NB4 (cell line): ENCODE results near the gene PHGDH.

Experiments
- DNase-seq: peaks from one replicate; pipeline ENCODE4 v3.0.0; 2010; ENCODE audit warnings: low read depth
- H3K4me3 ChIP-seq: one replicate; pipeline ENCODE4 v1.5.1; 2011; ENCODE audit warnings: mild to moderate bottlenecking, low read depth, low read length, moderate library complexity
- MYC ChIP-seq: IDR thresholded peaks from 2 replicates; pipeline ENCODE4 v1.6.1; 2011; ENCODE audit warnings: low read depth, low read length
- POLR2A ChIP-seq: IDR thresholded peaks from 2 replicates; pipeline ENCODE4 v1.6.1; 2011; ENCODE audit warnings: mild to moderate bottlenecking; ENCODE audit not compliant: insufficient read length; ENCODE audit errors: extremely low read depth
- TF ChIP-seq, protein P1 (sequence below): IDR thresholded peaks from one replicate; pipeline ENCODE4 v1.5.1; 2012; ENCODE audit warnings: low read depth, low read length
- TF ChIP-seq, protein P2 (sequence below): IDR thresholded peaks from 2 replicates; pipeline ENCODE4 v1.6.1; 2011; ENCODE audit warnings: low read depth, low read length

PHGDH gene

DNA sequence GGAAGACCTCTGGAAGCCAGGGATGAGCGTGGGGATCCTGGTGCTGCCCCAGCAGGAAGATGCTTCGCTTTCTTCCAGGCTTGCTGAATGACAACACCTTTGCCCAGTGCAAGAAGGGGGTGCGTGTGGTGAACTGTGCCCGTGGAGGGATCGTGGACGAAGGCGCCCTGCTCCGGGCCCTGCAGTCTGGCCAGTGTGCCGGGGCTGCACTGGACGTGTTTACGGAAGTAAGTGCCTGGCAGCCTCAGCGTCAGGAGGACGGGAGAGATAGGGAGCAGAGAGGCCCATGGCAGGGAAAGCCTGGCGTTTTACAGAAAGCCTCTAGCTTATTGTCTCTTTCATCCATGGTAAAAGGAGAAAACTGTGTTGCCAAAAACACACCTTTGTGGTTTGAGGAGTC, 23.5 kb downstream of the PHGDH start:
- TF ChIP-seq, protein P1, sequence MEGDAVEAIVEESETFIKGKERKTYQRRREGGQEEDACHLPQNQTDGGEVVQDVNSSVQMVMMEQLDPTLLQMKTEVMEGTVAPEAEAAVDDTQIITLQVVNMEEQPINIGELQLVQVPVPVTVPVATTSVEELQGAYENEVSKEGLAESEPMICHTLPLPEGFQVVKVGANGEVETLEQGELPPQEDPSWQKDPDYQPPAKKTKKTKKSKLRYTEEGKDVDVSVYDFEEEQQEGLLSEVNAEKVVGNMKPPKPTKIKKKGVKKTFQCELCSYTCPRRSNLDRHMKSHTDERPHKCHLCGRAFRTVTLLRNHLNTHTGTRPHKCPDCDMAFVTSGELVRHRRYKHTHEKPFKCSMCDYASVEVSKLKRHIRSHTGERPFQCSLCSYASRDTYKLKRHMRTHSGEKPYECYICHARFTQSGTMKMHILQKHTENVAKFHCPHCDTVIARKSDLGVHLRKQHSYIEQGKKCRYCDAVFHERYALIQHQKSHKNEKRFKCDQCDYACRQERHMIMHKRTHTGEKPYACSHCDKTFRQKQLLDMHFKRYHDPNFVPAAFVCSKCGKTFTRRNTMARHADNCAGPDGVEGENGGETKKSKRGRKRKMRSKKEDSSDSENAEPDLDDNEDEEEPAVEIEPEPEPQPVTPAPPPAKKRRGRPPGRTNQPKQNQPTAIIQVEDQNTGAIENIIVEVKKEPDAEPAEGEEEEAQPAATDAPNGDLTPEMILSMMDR = no peak
- TF ChIP-seq POLR2A = no peak
- TF ChIP-seq, protein P2, sequence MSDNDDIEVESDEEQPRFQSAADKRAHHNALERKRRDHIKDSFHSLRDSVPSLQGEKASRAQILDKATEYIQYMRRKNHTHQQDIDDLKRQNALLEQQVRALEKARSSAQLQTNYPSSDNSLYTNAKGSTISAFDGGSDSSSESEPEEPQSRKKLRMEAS = no peak
- TF ChIP-seq MYC = no peak
- DNase-seq = no peak
- no peak overlapping the region for H3K4me3 ChIP-seq

DNA sequence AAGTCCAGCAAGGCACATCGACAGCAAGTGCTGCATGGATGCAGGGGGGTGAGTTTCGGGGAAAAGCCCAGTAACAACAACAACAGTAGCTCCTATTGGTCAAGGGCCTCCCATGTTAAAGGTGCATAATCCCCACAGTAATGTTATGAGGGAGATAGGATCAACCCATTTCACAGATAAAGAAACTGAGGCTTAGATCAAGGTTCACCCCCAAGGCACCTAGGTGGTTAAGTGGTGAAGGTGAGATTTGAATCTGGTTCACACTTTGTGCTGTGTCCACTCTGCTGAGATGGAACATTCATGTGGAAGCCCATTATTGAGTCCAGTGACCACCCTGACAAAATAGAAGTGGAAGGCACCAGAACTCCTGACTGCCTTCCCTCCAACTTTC, 24.9 kb downstream of the PHGDH start:
- no peak for DNase-seq
- H3K4me3 ChIP-seq = no peak overlapping the region
- TF ChIP-seq MYC (no peak), POLR2A (no peak)
- TF ChIP-seq, protein P2 = no peak
- TF ChIP-seq, protein P1 = no peak

DNA sequence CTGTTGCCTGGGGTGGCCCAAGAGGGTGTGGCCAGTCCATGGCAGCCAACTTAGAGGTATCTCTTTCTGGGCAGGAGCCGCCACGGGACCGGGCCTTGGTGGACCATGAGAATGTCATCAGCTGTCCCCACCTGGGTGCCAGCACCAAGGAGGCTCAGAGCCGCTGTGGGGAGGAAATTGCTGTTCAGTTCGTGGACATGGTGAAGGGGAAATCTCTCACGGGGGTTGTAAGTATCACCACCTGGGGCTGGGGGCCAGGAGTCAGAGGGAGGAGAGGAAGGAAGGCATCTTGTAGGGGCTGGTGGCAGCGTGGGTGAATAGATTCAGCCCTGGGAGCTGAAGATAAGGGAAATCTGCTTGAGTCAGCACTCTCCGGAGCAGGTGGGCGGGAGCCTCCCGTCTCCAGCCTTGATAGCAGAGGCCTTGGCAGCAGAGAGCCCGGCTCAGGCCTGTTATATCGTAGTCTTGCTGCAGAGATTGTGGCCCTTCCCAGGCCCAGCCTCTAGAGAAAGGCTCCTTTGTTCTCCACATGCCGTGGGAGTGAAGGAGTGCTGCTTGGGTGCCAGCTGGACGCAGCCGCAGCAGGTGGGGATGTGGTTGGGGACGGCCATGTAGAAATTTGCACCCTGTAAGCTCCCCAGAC, 25.4 kb downstream of the PHGDH start:
- no peak overlapping the region for H3K4me3 ChIP-seq
- TF ChIP-seq, protein P1 = no peak
- TF ChIP-seq POLR2A (no peak), MYC (no peak)
- TF ChIP-seq, protein P2 = no peak
- DNase-seq = no peak

DNA sequence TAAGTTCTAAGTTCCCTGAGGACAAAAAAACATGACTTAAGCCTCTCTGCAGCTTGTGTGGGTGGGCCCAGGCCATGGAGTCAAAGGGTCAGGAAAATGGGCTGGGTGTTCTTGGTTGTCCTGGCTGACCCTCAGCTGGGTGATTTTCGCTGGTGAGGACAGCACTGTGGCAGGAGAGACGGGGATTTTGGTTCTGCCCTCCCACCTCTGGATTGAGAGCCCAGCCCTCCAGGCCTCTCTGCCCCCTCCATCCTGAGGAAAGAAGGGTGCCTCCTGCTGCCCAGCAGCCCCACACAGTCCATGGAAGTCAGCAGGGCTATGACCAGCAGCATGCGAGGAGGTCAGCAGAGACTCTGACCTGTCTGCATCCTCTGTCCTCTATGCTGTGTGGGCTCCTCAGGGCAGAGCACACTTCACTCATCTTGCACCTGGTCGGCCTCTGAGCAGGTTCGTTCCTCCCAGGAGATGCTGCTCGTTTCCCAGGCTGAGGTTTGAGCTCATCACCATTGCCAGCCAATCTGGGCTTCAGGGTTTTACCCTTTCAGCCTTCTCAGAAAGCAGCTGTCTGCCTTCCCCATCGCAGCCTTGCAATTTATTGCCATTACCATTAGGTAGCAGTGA, 26.5 kb downstream of the PHGDH start:
- no peak for DNase-seq
- no peak for TF ChIP-seq MYC
- TF ChIP-seq, protein P2 = no peak
- TF ChIP-seq POLR2A = no peak
- TF ChIP-seq, protein P1 = no peak
- no peak overlapping the region for H3K4me3 ChIP-seq

DNA sequence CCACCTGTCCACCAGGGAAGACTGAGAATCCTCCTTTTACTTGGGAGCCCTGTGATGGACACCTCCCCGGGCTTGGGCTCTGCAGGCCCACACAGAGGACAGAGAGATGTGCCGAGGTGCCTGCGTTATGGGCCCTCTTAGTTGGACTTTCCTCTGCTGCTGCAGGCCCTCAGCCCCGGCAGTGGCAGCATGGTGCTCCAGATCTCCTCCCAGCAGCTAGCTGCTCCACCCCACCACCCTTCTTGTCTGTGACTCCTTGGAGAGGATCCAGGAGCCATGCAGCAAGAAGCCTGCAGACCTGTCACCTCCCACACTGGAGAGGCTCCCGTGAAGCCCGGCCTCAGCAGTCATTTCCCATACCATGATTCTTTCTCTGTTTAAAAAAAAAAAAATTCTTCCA, 27.4 kb downstream of the PHGDH start:
- TF ChIP-seq, protein P1 = no peak
- TF ChIP-seq MYC (no peak), POLR2A (no peak)
- TF ChIP-seq, protein P2 = no peak
- no peak overlapping the region for H3K4me3 ChIP-seq
- DNase-seq = no peak

DNA sequence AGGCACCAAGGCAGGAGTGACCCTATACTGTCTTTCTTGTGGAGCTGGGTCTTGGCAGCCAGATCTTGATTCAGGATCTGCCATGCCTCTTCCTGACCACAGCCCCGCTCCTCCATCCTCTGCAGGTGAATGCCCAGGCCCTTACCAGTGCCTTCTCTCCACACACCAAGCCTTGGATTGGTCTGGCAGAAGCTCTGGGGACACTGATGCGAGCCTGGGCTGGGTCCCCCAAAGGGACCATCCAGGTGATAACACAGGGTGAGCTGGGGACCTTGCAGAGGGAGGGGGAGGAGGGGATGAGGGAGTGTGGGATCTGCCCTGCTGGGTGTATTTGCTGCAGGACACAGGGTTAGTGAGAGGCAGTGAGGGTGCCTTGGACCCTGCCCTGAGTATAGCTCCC, 28.5 kb downstream of the PHGDH start:
- no peak for DNase-seq
- TF ChIP-seq, protein P1 = no peak
- TF ChIP-seq POLR2A (no peak), MYC (no peak)
- TF ChIP-seq, protein P2 = no peak
- no peak overlapping the region for H3K4me3 ChIP-seq
